Esophagus (tissue), 2 donors: Measurements from ENCODE around the gene YPEL4. TPM values are rescaled to one million over a fixed set of nuclear protein-coding genes. Genes with fewer than 3 reads are reported as not detected.

ENCODE experiments used
- H3K27ac ChIP-seq, 2 donors: one replicate each; pipeline ENCODE4 v1.5.1; 2013; ENCODE audit warnings: low read depth in 2 of 2, mild to moderate bottlenecking in 2 of 2, inconsistent platforms in 1 of 2, low read length in 1 of 2, moderate library complexity in 1 of 2
- H3K27me3 ChIP-seq, 2 donors: one replicate each; pipeline ENCODE4 v1.6.1; 2013; ENCODE audit warnings: low read length in 2 of 2, control low read depth in 1 of 2, mild to moderate bottlenecking in 1 of 2; ENCODE audit not compliant: insufficient read depth in 2 of 2, control insufficient read depth in 1 of 2
- H3K36me3 ChIP-seq, 2 donors: one replicate each; pipeline ENCODE4 v1.6.1; 2013; ENCODE audit warnings: low read length in 1 of 2; ENCODE audit not compliant: control insufficient read depth in 2 of 2, insufficient read depth in 2 of 2
- H3K4me1 ChIP-seq, 2 donors: one replicate each; pipeline ENCODE4 v1.6.1; 2013; ENCODE audit warnings: low read length in 1 of 2; ENCODE audit not compliant: control insufficient read depth in 2 of 2, insufficient read depth in 2 of 2
- H3K4me3 ChIP-seq, 2 donors: one replicate each; pipeline ENCODE4 v1.5.1; 2013; ENCODE audit warnings: low read length in 2 of 2, mild to moderate bottlenecking in 2 of 2, low read depth in 1 of 2, moderate library complexity in 1 of 2
- H3K9me3 ChIP-seq, 2 donors: one replicate each; pipeline ENCODE4 v1.6.1; 2013; ENCODE audit warnings: mild to moderate bottlenecking in 2 of 2, low read depth in 1 of 2, low read length in 1 of 2, moderate library complexity in 1 of 2; ENCODE audit not compliant: control insufficient read depth in 2 of 2, insufficient read depth in 1 of 2
- WGBS, 2 donors: extraction: QIAGEN DNeasy Blood & Tissue Kit; methylation state at CpG; one replicate each; pipeline ENCODE4 v1.1.7; 2013; 5-methylcytosine and 5-hydroxymethylcytosine counted together
- polyA plus RNA-seq, 2 donors: library from polyadenylated mRNA; stranded (reverse); fragments of 200-250 nt; gene quantifications; one replicate each; pipeline ENCODE4 v1.2.3, GENCODE V29; 2013
- donor health status: healthy with polysubstance abuse.
- donor health status: Bipolar disorder and iron deficiency.

YPEL4 gene
- polyA plus RNA-seq, 2 donors, result 0.35 to 0.39 TPM

GRCh38 chr11:57645689-57646085 is 4.0 kb downstream of the YPEL4 start:
- Histone ChIP-seq H3K4me3 (no peak overlapping the region), H3K36me3 (no peaks in the 10 kb centered on the region), H3K27me3 (peaks cover 0 to 8% of the 10 kb centered on the region in 2 donors), H3K4me1 (peaks cover 17 to 18% of the 10 kb centered on the region in 2 donors), H3K27ac (peak overlapping the region; percentile 19 to 33), H3K9me3 (no peaks in the 10 kb centered on the region)
- 16 to 20% methylated on average over 5 of the region's 5 CpGs for WGBS, 2 donors

GRCh38 chr11:57644748-57645688 is 4.7 kb downstream of the YPEL4 start:
- peaks cover 17 to 18% of the 10 kb centered on the region in 2 donors for H3K4me1 ChIP-seq
- H3K36me3 ChIP-seq, result no peaks in the 10 kb centered on the region
- no peaks in the 10 kb centered on the region for H3K9me3 ChIP-seq
- 8 to 9% methylated on average over 17 of the region's 17 CpGs for WGBS, 2 donors
- H3K27me3 ChIP-seq, result peaks cover 0 to 8% of the 10 kb centered on the region in 2 donors
- H3K27ac ChIP-seq, result peak overlapping the region in 1 of 2 donors; percentile 49
- H3K4me3 ChIP-seq, result no peak overlapping the region

- no peaks in the 10 kb centered on the region for H3K36me3 ChIP-seq
- H3K4me3 ChIP-seq, result no peak overlapping the region
- H3K4me1 ChIP-seq, result peaks cover 20 to 27% of the 10 kb centered on the region in 2 donors
- H3K9me3 ChIP-seq, result no peaks in the 10 kb centered on the region
- H3K27ac ChIP-seq, result no peak overlapping the region
- peaks cover 0 to 6% of the 10 kb centered on the region in 2 donors for H3K27me3 ChIP-seq
- 74 to 75% methylated on average over 3 of the region's 3 CpGs for WGBS, 2 donors
Observed at GRCh38 chr11:57643802-57644201, 5.9 kb downstream of the YPEL4 start.

GRCh38 chr11:57641011-57641807 is 8.5 kb downstream of the YPEL4 start:
- no peak overlapping the region for H3K4me3 ChIP-seq
- WGBS, 2 donors, result 63 to 64% methylated on average over 7 of the region's 7 CpGs
- H3K4me1 ChIP-seq, result peaks cover 15 to 19% of the 10 kb centered on the region in 2 donors
- H3K27me3 ChIP-seq, result no peaks in the 10 kb centered on the region
- no peaks in the 10 kb centered on the region for H3K36me3 ChIP-seq
- H3K27ac ChIP-seq, result no peak overlapping the region
- no peaks in the 10 kb centered on the region for H3K9me3 ChIP-seq

GRCh38 chr11:57640068-57640800 is 9.5 kb downstream of the YPEL4 start:
- H3K27me3 ChIP-seq, result no peaks in the 10 kb centered on the region
- H3K4me1 ChIP-seq, result peaks cover 11 to 19% of the 10 kb centered on the region in 2 donors
- 56 to 65% methylated on average over 9 of the region's 9 CpGs for WGBS, 2 donors
- H3K4me3 ChIP-seq, result no peak overlapping the region
- H3K9me3 ChIP-seq, result no peaks in the 10 kb centered on the region
- no peaks in the 10 kb centered on the region for H3K36me3 ChIP-seq
- H3K27ac ChIP-seq, result no peak overlapping the region

- whole genome bisulfite sequencing, 2 donors, result 12 to 23% methylated on average over 13 to 15 of the region's 15 CpGs
- H3K27me3 ChIP-seq, result no peaks in the 10 kb centered on the region
- no peaks in the 10 kb centered on the region for H3K9me3 ChIP-seq
- H3K27ac ChIP-seq, result no peak overlapping the region
- H3K36me3 ChIP-seq, result no peaks in the 10 kb centered on the region
- peaks cover 10 to 19% of the 10 kb centered on the region in 2 donors for H3K4me1 ChIP-seq
- peak overlapping the region; percentile 57 to 65 for H3K4me3 ChIP-seq
Observed at GRCh38 chr11:57639321-57640067, 10.2 kb downstream of the YPEL4 start.

GRCh38 chr11:57638811-57639320 is 10.8 kb downstream of the YPEL4 start:
- H3K4me3 ChIP-seq, result peak overlapping the region; percentile 57 to 65
- H3K4me1 ChIP-seq, result peaks cover 8 to 19% of the 10 kb centered on the region in 2 donors
- H3K9me3 ChIP-seq, result no peaks in the 10 kb centered on the region
- WGBS, 2 donors, result 2 to 3% methylated on average over 19 of the region's 19 CpGs
- peak overlapping the region in 1 of 2 donors; percentile 52 for H3K27ac ChIP-seq
- H3K27me3 ChIP-seq, result no peaks in the 10 kb centered on the region
- no peaks in the 10 kb centered on the region for H3K36me3 ChIP-seq

- 1 to 3% methylated on average over 46 to 47 of the region's 47 CpGs for WGBS, 2 donors
Observed at GRCh38 chr11:57638005-57638781, 11.5 kb downstream of the YPEL4 start.

More at GRCh38 chr11:57638005-57638781, 11.5 kb downstream of the YPEL4 start:
- peak overlapping the region; percentile 57 to 65 for H3K4me3 ChIP-seq
- H3K36me3 ChIP-seq, result no peaks in the 10 kb centered on the region
- H3K27ac ChIP-seq, result peak overlapping the region; percentile 51 to 52
- H3K9me3 ChIP-seq, result no peaks in the 10 kb centered on the region
- peaks cover 8 to 19% of the 10 kb centered on the region in 2 donors for H3K4me1 ChIP-seq
- no peaks in the 10 kb centered on the region for H3K27me3 ChIP-seq
